Stomach (tissue), 9 donors: ENCODE data around the gene CLMP. TPM values are rescaled to one million over a fixed set of nuclear protein-coding genes. Genes with fewer than 3 reads are reported as not detected.

Experiments
- DNase-seq, 2 donors: peaks; one replicate each; pipeline versions ENCODE4 v3.0.0 to v3.0.0-alpha.2; 2013 to 2019
- H3K27ac ChIP-seq, 5 donors: fragments of 200-600 bp in 4 of 5; sonication (generic) in 4 of 5; one replicate each; pipeline ENCODE4 v1.5.1; 2013 to 2019; ENCODE audit warnings: mild to moderate bottlenecking in 1 of 5, moderate library complexity in 1 of 5
- H3K27me3 ChIP-seq, 3 donors: fragments of 200-600 bp; sonication (generic); one replicate each; pipeline ENCODE4 v1.5.1; 2017 to 2019; ENCODE audit warnings: mixed run types in 1 of 3
- H3K36me3 ChIP-seq, 4 donors: fragments of 200-600 bp; sonication (generic); 1 replicate in 3 of 4; 2 replicates in 1 of 4; pipeline ENCODE4 v1.5.1; 2016 to 2019
- H3K4me1 ChIP-seq, 4 donors: fragments of 200-600 bp; sonication (generic); one replicate each; pipeline ENCODE4 v1.5.1; 2016 to 2019
- H3K4me3 ChIP-seq, 4 donors: fragments of 200-600 bp; sonication (generic) in 3 of 4; one replicate each; pipeline ENCODE4 v1.5.1; 2016 to 2019; ENCODE audit warnings: mild to moderate bottlenecking in 1 of 4
- H3K9me3 ChIP-seq, 4 donors: fragments of 200-600 bp; sonication (generic); one replicate each; pipeline ENCODE4 v1.5.1; 2016 to 2019
- EP300 ChIP-seq: sonication (generic); formaldehyde crosslinking; IDR thresholded peaks from one replicate; pipeline ENCODE4 v1.6.1; 2017; ENCODE audit warnings: antibody characterized with exemption
- POLR2A ChIP-seq, 4 donors: fragments of 450-650 bp; IDR thresholded peaks; one replicate each; pipeline ENCODE4 v1.6.1; 2016; ENCODE audit warnings: antibody characterized with exemption in 4 of 4, control low read depth in 2 of 4, mild to moderate bottlenecking in 1 of 4, moderate library complexity in 1 of 4
- POLR2AphosphoS5 ChIP-seq, 3 donors: sonication (generic); formaldehyde crosslinking; IDR thresholded peaks; one replicate each; pipeline ENCODE4 v1.6.1; 2016; ENCODE audit warnings: antibody characterized with exemption in 3 of 3
- WGBS, 5 donors: extraction: QIAGEN DNeasy Blood & Tissue Kit in 3 of 5; methylation state at CpG; one replicate each; pipeline versions ENCODE4 v1.1.5 to v1.1.7; 2013 to 2018; 5-methylcytosine and 5-hydroxymethylcytosine counted together
- intact Hi-C: fragments of 100-400 bp; cut with DNase I; formaldehyde crosslinking; loops from one replicate; pipeline ENCODE4 v1.15.1; 2023; ENCODE audit warnings: low total_unique reads
- polyA plus RNA-seq, 3 donors: library from polyadenylated mRNA; stranded (reverse); fragments of 200-250 nt; gene quantifications; one replicate each; pipeline ENCODE4 v1.2.3, GENCODE V29; 2013
- total RNA-seq, 5 donors: library from RNA; depleted of rRNA; stranded (reverse); fragments of >200 nt; gene quantifications; one replicate each; pipeline versions ENCODE4 v1.1.0 to v1.2.3, GENCODE V29; 2014 to 2016
- TF ChIP-seq, protein P1 (sequence below), 7 experiments: fragments of 450-650 bp in 4 of 7; fragments of 200-600 bp in 3 of 7; sonication (generic) in 3 of 7; IDR thresholded peaks; one replicate each; pipeline ENCODE4 v1.5.1; 2016 to 2019; ENCODE audit warnings: antibody characterized with exemption in 7 of 7, control low read depth in 2 of 7, mild to moderate bottlenecking in 1 of 7
- donor health status: healthy with polysubstance abuse.
- donor health status: Bipolar disorder and iron deficiency.
- donor health status: healthy.

Gene CLMP
- total and polyA plus RNA-seq, 8 donors = 4.9 to 81.2 (median 40.5) TPM

DNA sequence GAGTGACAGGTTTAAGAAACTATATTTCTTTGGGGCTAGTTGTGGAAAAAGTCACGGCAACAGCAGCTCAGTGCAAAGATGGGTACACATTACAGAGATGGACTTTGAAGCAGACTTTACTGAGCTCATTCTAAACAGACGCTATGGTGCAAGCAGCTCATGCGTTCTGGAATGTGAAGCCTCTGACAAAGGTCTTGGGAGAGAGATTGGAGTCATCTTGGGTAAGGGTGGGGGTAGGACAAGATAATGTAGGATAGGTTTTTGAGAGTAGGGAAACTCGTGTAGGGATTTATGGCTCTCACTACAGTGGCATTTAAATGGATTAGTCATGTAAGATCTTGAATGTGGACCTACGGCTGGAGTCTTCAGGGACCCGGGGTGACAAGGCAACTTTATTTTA, 36.2 kb upstream of the CLMP start:
- peaks cover 0 to 3% (median 0%) of the 10 kb centered on the region in 3 donors for H3K27me3 ChIP-seq
- no peaks in the 10 kb centered on the region for H3K36me3 ChIP-seq
- intact Hi-C loops = no loop called here
- H3K27ac ChIP-seq = peak overlapping the region in 3 of 5 donors; percentile 12 to 36 (median 23)
- TF ChIP-seq, protein P1, sequence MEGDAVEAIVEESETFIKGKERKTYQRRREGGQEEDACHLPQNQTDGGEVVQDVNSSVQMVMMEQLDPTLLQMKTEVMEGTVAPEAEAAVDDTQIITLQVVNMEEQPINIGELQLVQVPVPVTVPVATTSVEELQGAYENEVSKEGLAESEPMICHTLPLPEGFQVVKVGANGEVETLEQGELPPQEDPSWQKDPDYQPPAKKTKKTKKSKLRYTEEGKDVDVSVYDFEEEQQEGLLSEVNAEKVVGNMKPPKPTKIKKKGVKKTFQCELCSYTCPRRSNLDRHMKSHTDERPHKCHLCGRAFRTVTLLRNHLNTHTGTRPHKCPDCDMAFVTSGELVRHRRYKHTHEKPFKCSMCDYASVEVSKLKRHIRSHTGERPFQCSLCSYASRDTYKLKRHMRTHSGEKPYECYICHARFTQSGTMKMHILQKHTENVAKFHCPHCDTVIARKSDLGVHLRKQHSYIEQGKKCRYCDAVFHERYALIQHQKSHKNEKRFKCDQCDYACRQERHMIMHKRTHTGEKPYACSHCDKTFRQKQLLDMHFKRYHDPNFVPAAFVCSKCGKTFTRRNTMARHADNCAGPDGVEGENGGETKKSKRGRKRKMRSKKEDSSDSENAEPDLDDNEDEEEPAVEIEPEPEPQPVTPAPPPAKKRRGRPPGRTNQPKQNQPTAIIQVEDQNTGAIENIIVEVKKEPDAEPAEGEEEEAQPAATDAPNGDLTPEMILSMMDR (IDR thresholded peaks at IDR 0.05) = no peak
- TF ChIP-seq POLR2AphosphoS5 (IDR thresholded peaks at IDR 0.05) (no peak), POLR2A (IDR thresholded peaks at IDR 0.05) (no peak), EP300 (no peak)
- no peak overlapping the region for H3K4me3 ChIP-seq
- no peaks in the 10 kb centered on the region for H3K9me3 ChIP-seq
- H3K4me1 ChIP-seq = peaks cover 0 to 22% (median 6%) of the 10 kb centered on the region in 4 donors
- DNase-seq = no peak
- WGBS, 5 donors = 50 to 57% (median 56%) methylated on average over 6 of the region's 6 CpGs

DNA sequence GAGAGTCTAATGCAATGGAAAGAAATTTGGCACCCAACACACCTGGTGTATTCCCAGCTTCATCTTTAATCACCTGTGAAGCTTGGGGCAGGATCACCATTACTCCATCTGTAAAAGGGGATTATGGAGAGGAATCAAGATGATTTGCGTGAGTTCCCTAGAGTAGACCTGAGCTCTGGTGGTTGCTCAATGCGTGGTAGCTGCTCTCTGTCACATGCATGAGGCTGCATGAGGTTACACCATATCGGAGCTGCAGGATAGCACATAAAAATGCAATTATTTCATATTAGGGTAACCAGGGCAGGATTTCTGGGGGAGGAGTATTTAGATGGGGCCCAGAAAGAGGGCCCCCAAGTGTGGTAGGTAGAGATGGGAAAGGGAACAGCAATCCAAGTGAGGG, 35.3 kb upstream of the CLMP start:
- Histone ChIP-seq H3K36me3 (no peaks in the 10 kb centered on the region), H3K9me3 (no peaks in the 10 kb centered on the region), H3K4me3 (no peak overlapping the region), H3K27ac (no peak overlapping the region), H3K4me1 (peaks cover 0 to 20% (median 5%) of the 10 kb centered on the region in 4 donors), H3K27me3 (peaks cover 0 to 7% (median 0%) of the 10 kb centered on the region in 3 donors)
- no peak for DNase-seq
- TF ChIP-seq POLR2A (IDR thresholded peaks at IDR 0.05) = no peak
- TF ChIP-seq, protein P1 (IDR thresholded peaks at IDR 0.05) = no peak
- TF ChIP-seq POLR2AphosphoS5 (IDR thresholded peaks at IDR 0.05) = no peak
- no peak for TF ChIP-seq EP300
- intact Hi-C loops = no loop called here
- 76 to 91% (median 87%) methylated on average over 3 of the region's 3 CpGs for WGBS, 5 donors

DNA sequence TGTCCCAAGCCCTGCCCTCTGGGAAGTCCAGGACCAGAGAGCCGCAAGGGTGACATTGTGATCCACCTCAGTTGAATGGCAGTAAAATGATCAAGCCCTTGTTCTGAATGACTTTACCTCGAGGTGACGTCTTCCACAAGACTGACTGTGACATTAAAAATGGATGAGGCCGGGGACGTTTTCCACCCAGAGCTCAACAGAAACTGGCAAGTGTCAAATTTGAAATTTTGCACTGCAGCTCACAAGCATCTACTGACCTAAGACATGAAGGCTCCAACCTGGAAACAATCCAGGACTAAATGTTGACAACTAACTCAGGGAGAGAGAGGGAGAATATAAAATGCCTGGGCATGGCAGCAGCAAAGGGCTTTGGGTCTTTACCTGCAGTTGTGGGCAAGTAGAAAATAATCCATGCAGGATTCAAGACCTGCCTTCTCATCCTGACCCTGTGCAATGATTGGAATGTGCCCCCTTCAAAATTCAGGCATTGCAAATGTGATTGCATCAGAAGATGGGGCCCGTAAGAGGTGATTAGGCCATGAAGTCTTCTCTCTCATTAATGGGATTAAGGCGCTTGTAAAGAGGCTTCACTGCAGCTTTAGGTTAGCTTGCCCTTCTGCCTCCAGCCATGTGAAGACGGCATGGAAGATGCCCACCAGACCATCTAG, 33.6 kb upstream of the CLMP start:
- WGBS, 5 donors = 77 to 88% (median 82%) methylated on average over 8 of the region's 8 CpGs

DNA sequence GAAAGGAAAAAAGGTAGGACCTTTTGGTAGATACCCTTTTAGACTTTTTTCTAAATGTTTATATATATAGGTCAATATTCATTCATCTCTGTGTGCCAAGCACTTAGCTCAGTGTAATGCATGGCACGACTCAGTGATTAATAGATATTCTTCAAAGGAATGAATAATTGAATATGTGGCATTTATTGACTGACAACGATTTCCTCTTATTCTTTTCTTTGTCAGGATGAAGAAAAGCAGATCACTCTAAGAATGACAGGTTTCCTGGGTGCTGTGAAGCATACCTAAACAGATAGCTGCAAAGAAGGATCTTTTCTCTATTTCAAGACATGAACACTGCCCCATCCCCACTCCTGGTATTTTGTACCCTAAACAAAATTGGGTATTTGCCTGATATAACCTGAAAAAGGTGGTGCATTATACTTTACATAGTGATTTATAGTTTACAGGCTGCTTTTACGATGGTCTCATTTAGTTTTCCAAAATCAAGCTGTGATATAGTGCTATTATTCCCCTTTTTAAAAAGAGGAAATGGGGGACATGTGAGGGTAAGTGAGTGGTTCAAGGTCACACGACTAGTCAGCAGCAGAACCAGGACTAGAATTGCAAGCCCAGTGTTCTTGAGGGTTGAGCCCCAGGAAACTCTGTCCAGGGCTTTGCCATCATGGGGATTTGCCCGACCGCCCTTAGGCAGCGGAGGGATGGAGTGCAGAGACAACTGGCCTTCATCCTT, 32.9 kb upstream of the CLMP start:
- peaks cover 0 to 7% (median 0%) of the 10 kb centered on the region in 4 donors for H3K4me1 ChIP-seq
- H3K27ac ChIP-seq = no peak overlapping the region
- DNase-seq = no peak
- H3K27me3 ChIP-seq = peaks cover 0 to 7% (median 0%) of the 10 kb centered on the region in 3 donors
- no peaks in the 10 kb centered on the region for H3K9me3 ChIP-seq
- no peak overlapping the region for H3K4me3 ChIP-seq
- TF ChIP-seq POLR2AphosphoS5 (IDR thresholded peaks at IDR 0.05) (no peak), POLR2A (IDR thresholded peaks at IDR 0.05) (no peak), EP300 (no peak)
- TF ChIP-seq, protein P1 (IDR thresholded peaks at IDR 0.05) = no peak
- no peaks in the 10 kb centered on the region for H3K36me3 ChIP-seq
- intact Hi-C loops = no loop called here
- WGBS, 5 donors = 69 to 76% (median 70%) methylated on average over 7 of the region's 7 CpGs

More for the DNA sequence above, 33.6 kb upstream of the CLMP start:
- intact Hi-C loops = no loop called here
- Histone ChIP-seq H3K4me1 (peaks cover 0 to 12% (median 1%) of the 10 kb centered on the region in 4 donors), H3K36me3 (no peaks in the 10 kb centered on the region), H3K27me3 (peaks cover 0 to 7% (median 0%) of the 10 kb centered on the region in 3 donors), H3K27ac (no peak overlapping the region), H3K9me3 (no peaks in the 10 kb centered on the region), H3K4me3 (no peak overlapping the region)
- no peak for DNase-seq
- TF ChIP-seq, protein P1 (IDR thresholded peaks at IDR 0.05) = no peak
- TF ChIP-seq EP300 (no peak), POLR2A (IDR thresholded peaks at IDR 0.05) (no peak), POLR2AphosphoS5 (IDR thresholded peaks at IDR 0.05) (no peak)
